PC-3 (cell line): ENCODE data around the gene MX1. TPM values are rescaled to one million over a fixed set of nuclear protein-coding genes. Genes with fewer than 3 reads are reported as not detected.

ENCODE experiments used
- ATAC-seq: fragments of 200-7000 bp; cut with Tn5 transposase; 2 replicates; pipeline ENCODE4 v1.9.1; 2020; ENCODE audit warnings: mild to moderate bottlenecking, moderate library complexity
- BruUV-seq: library from RNA; stranded (reverse); fragments of 400-500 nt; replicated peaks from 2 replicates; lab custom pipeline; 2021; lab: Mats Ljungman, UMichigan
- CTCF ChIA-PET: fragments of 300-600 bp; sonication (Branson Sonifier 250); formaldehyde crosslinking; loops from one replicate; lab custom pipeline; 2022; ENCODE audit warnings: antibody characterized with exemption; lab: Charles Lee
- POLR2A ChIA-PET: fragments of 300-600 bp; sonication (Branson Sonifier 250); formaldehyde crosslinking; loops from one replicate; lab custom pipeline; 2022; ENCODE audit warnings: antibody characterized with exemption; ENCODE audit not compliant: unreplicated experiment; lab: Charles Lee
- DNase-seq: peaks from one replicate; pipeline ENCODE4 v3.0.0-alpha.2; 2015
- H2AFZ ChIP-seq: fragments of 300-600 bp; sonication (generic); 2 replicates; pipeline ENCODE4 v1.6.0; 2016; ENCODE audit warnings: antibody characterized with exemption, low read length
- H3F3A ChIP-seq: fragments of 300-600 bp; sonication (generic); one replicate; pipeline ENCODE4 v1.6.0; 2017; ENCODE audit warnings: antibody characterized with exemption, low read length, control low read depth, mild to moderate bottlenecking; ENCODE audit not compliant: unreplicated experiment
- H3K27ac ChIP-seq: fragments of 300-600 bp; sonication (generic); 2 replicates; pipeline ENCODE4 v1.5.1; 2016; ENCODE audit warnings: mild to moderate bottlenecking, low read length
- H3K27me3 ChIP-seq: fragments of 300-600 bp; sonication (generic); 2 replicates; pipeline ENCODE4 v1.6.1; 2016; ENCODE audit warnings: low read length, mixed read lengths
- H3K36me3 ChIP-seq: fragments of 300-600 bp; sonication (generic); 2 replicates; pipeline ENCODE4 v1.6.1; 2016; ENCODE audit warnings: low read depth, mixed run types, low read length, mixed read lengths
- H3K4me1 ChIP-seq: fragments of 300-600 bp; sonication (generic); 2 replicates; pipeline ENCODE4 v1.5.1; 2016; ENCODE audit warnings: low read length; ENCODE audit not compliant: insufficient read depth
- H3K4me2 ChIP-seq: fragments of 300-600 bp; sonication (generic); 2 replicates; pipeline ENCODE4 v1.6.0; 2016; ENCODE audit warnings: low read length
- H3K4me3 ChIP-seq: fragments of 300-600 bp; sonication (generic); 2 replicates; pipeline ENCODE4 v1.5.1; 2016; ENCODE audit warnings: mild to moderate bottlenecking, low read length, mixed read lengths
- H3K79me2 ChIP-seq: fragments of 300-600 bp; sonication (generic); 2 replicates; pipeline ENCODE4 v1.6.1; 2017; ENCODE audit warnings: low read length, mixed read lengths
- H3K9ac ChIP-seq: fragments of 300-600 bp; sonication (generic); 2 replicates; pipeline ENCODE4 v1.6.0; 2016; ENCODE audit warnings: mild to moderate bottlenecking, low read length
- H3K9me2 ChIP-seq: fragments of 300-600 bp; sonication (generic); replicated peaks from 2 replicates; pipeline ENCODE4 v1.6.1; 2016; ENCODE audit warnings: mixed run types, low read length, mixed read lengths
- H3K9me3 ChIP-seq: fragments of 300-600 bp; sonication (generic); 2 replicates; pipeline ENCODE4 v1.6.1; 2016; ENCODE audit warnings: low read length, mixed read lengths
- H4K20me1 ChIP-seq: fragments of 300-600 bp; sonication (generic); 2 replicates; pipeline ENCODE4 v1.6.1; 2016; ENCODE audit warnings: low read length, mixed read lengths
- CTCF ChIP-seq: fragments of 300-600 bp; sonication (generic); conservative IDR thresholded peaks from 2 replicates; pipeline ENCODE4 v1.5.1; 2017; ENCODE audit warnings: antibody characterized with exemption, low read depth, mild to moderate bottlenecking, low read length
- EZH2 ChIP-seq: fragments of 300-600 bp; sonication (generic); IDR thresholded peaks from one replicate; pipeline ENCODE4 v1.6.1; 2017; ENCODE audit warnings: antibody characterized with exemption, mild to moderate bottlenecking, low read length; ENCODE audit not compliant: unreplicated experiment
- EZH2phosphoT487 ChIP-seq: fragments of 300-600 bp; sonication (generic); IDR thresholded peaks from 2 replicates; pipeline ENCODE4 v1.6.1; 2018; ENCODE audit warnings: mild to moderate bottlenecking, antibody characterized with exemption, low read length, borderline replicate concordance
- intact Hi-C: fragments of 100-400 bp; cut with micrococcal nuclease; formaldehyde crosslinking; loops from 2 replicates; pipeline ENCODE4 v1.9.0; 2023
- total RNA-seq: library from RNA; depleted of rRNA; stranded (reverse); fragments of >200 nt; gene quantifications from 2 replicates; pipeline ENCODE4 v1.2.3, GENCODE V29; 2014

The MX1 gene
- total RNA-seq, 1 experiment from 2014 or later = 12.6 TPM

GRCh38 chr21:41406340-41406739 is 19.7 kb upstream of the MX1 start:
- TF ChIP-seq EZH2phosphoT487 (no peak), EZH2 (no peak), CTCF (no peak)
- no peaks in the 10 kb centered on the region for H3K79me2 ChIP-seq
- ATAC-seq (no peak), DNase-seq (no peak)
- H4K20me1 ChIP-seq = no peaks in the 10 kb centered on the region
- H3K27me3 ChIP-seq = no peaks in the 10 kb centered on the region
- no peak overlapping the region for H3K4me3 ChIP-seq
- no peaks in the 10 kb centered on the region for H3K9me2 ChIP-seq
- H3K4me1 ChIP-seq = no peaks in the 10 kb centered on the region
- H3F3A ChIP-seq = no peaks in the 10 kb centered on the region
- no peak overlapping the region for H3K27ac ChIP-seq
- intact Hi-C loops = no loop called here
- BruUV-seq = no TSS peak
- no peaks in the 10 kb centered on the region for H3K9me3 ChIP-seq
- no peak overlapping the region for H2AFZ ChIP-seq
- H3K36me3 ChIP-seq = no peaks in the 10 kb centered on the region
- no peak overlapping the region for H3K4me2 ChIP-seq
- ChIA-PET CTCF (no interaction called here), POLR2A (no interaction called here)
- H3K9ac ChIP-seq = no peak overlapping the region

GRCh38 chr21:41407541-41408460 is 18.2 kb upstream of the MX1 start:
- no peaks in the 10 kb centered on the region for H3K9me2 ChIP-seq
- CTCF ChIA-PET = no interaction called here
- H4K20me1 ChIP-seq = no peaks in the 10 kb centered on the region
- POLR2A ChIA-PET = no interaction called here
- ATAC-seq = no peak
- no peaks in the 10 kb centered on the region for H3K36me3 ChIP-seq
- H3K27ac ChIP-seq = no peak overlapping the region
- no peaks in the 10 kb centered on the region for H3K27me3 ChIP-seq
- no peaks in the 10 kb centered on the region for H3K79me2 ChIP-seq
- no peak overlapping the region for H3K4me3 ChIP-seq
- BruUV-seq = no TSS peak
- H2AFZ ChIP-seq = no peak overlapping the region
- intact Hi-C loops = no loop called here
- no peak for DNase-seq
- H3K4me2 ChIP-seq = no peak overlapping the region
- no peak overlapping the region for H3K9ac ChIP-seq
- H3K9me3 ChIP-seq = no peaks in the 10 kb centered on the region
- no peaks in the 10 kb centered on the region for H3K4me1 ChIP-seq
- no peaks in the 10 kb centered on the region for H3F3A ChIP-seq
- TF ChIP-seq CTCF = no peak
- TF ChIP-seq EZH2phosphoT487 = no peak
- TF ChIP-seq EZH2 = no peak

GRCh38 chr21:41410361-41410760 is 15.7 kb upstream of the MX1 start:
- Histone ChIP-seq H3K4me2 (no peak overlapping the region), H4K20me1 (no peaks in the 10 kb centered on the region), H3K9me2 (no peaks in the 10 kb centered on the region), H3K27me3 (no peaks in the 10 kb centered on the region), H3K4me1 (no peaks in the 10 kb centered on the region), H3K79me2 (no peaks in the 10 kb centered on the region), H3K9ac (no peak overlapping the region), H2AFZ (no peak overlapping the region), H3K27ac (no peak overlapping the region), H3K9me3 (no peaks in the 10 kb centered on the region), H3K36me3 (no peaks in the 10 kb centered on the region), H3K4me3 (no peak overlapping the region), H3F3A (no peaks in the 10 kb centered on the region)
- ChIA-PET POLR2A (no interaction called here), CTCF (no interaction called here)
- DNase-seq (no peak), ATAC-seq (no peak)
- TF ChIP-seq EZH2 = no peak
- no peak for TF ChIP-seq EZH2phosphoT487
- no peak for TF ChIP-seq CTCF
- intact Hi-C loops = no loop called here
- BruUV-seq = no TSS peak
